PFSK-1 (cell line): ENCODE data around the gene CRB1.

ENCODE experiments used
- FOXP2 ChIP-seq: optimal IDR thresholded peaks from 2 replicates; pipeline ENCODE3; 2011; ENCODE audit warnings: borderline replicate concordance, control low read depth, inconsistent platforms; ENCODE audit not compliant: insufficient read depth; ENCODE audit errors: extremely low read length, extremely low read depth
- POLR2AphosphoS5 ChIP-seq: IDR thresholded peaks from 2 replicates; pipeline ENCODE4 v1.6.1; 2012; ENCODE audit warnings: low read depth, mild to moderate bottlenecking, control low read depth, low read length, moderate library complexity
- REST ChIP-seq, 2 experiments: IDR thresholded peaks; 2 replicates each; pipeline versions ENCODE4 v1.6.1 to v1.8.0; 2011 to 2012; ENCODE audit warnings: low read depth in 2 of 2, low read length in 2 of 2, control low read depth in 1 of 2, inconsistent platforms in 1 of 2, mild to moderate bottlenecking in 1 of 2, moderate library complexity in 1 of 2; ENCODE audit not compliant: insufficient read depth in 1 of 2
- SIN3A ChIP-seq: IDR thresholded peaks from 2 replicates; pipeline ENCODE4 v1.6.1; 2012; ENCODE audit warnings: mild to moderate bottlenecking, low read length, moderate library complexity, borderline replicate concordance; ENCODE audit not compliant: insufficient read depth
- TAF1 ChIP-seq: IDR thresholded peaks from 2 replicates; pipeline ENCODE4 v1.6.1; 2012; ENCODE audit warnings: low read length, control low read depth, borderline replicate concordance; ENCODE audit not compliant: insufficient read depth

CRB1 gene

GRCh38 chr1:197384471-197384870 is 116.4 kb downstream of the CRB1 start:
- TF ChIP-seq REST (IDR thresholded peaks at IDR 0.05; ENCODE audit: insufficient read depth in 1 of 2, low read depth in 2 of 2, low read length in 2 of 2) (no peak), POLR2AphosphoS5 (no peak), FOXP2 (no peak), TAF1 (no peak), SIN3A (no peak)

- TF ChIP-seq REST (IDR thresholded peaks at IDR 0.05; ENCODE audit: insufficient read depth in 1 of 2, low read depth in 2 of 2, low read length in 2 of 2) (no peak), POLR2AphosphoS5 (no peak), FOXP2 (no peak)
Observed at GRCh38 chr1:197388801-197389200, 120.7 kb downstream of the CRB1 start.

- no peak for TF ChIP-seq TAF1
- no peak for TF ChIP-seq POLR2AphosphoS5
- no peak for TF ChIP-seq SIN3A
- no peak for TF ChIP-seq REST (IDR thresholded peaks at IDR 0.05; ENCODE audit: insufficient read depth in 1 of 2, low read depth in 2 of 2, low read length in 2 of 2)
- no peak for TF ChIP-seq FOXP2
Observed at GRCh38 chr1:197390856-197391255, 122.8 kb downstream of the CRB1 start.

- TF ChIP-seq TAF1 = no peak
Observed at GRCh38 chr1:197391303-197392226, 123.5 kb downstream of the CRB1 start.

- TF ChIP-seq FOXP2 = no peak
- no peak for TF ChIP-seq POLR2AphosphoS5
- TF ChIP-seq REST (IDR thresholded peaks at IDR 0.05; ENCODE audit: insufficient read depth in 1 of 2, low read depth in 2 of 2, low read length in 2 of 2) = no peak
- TF ChIP-seq TAF1 = no peak
- TF ChIP-seq SIN3A = no peak
Observed at GRCh38 chr1:197392541-197392940, 124.5 kb downstream of the CRB1 start.
